Neural crest cell (in vitro differentiated cells): Measurements from ENCODE around the gene ZNF346. TPM values are rescaled to one million over a fixed set of nuclear protein-coding genes. Genes with fewer than 3 reads are reported as not detected.

ENCODE experiments used
- DNase-seq: peaks from one replicate; pipeline ENCODE4 v3.0.0; 2021; ENCODE audit warnings: low read depth, mixed read lengths, low spot score
- H3K27ac Mint-ChIP-seq: one replicate; pipeline ENCODE4 v1.8.0; 2021; ENCODE audit warnings: mild to moderate bottlenecking, mixed read lengths; ENCODE audit not compliant: unreplicated experiment
- H3K27me3 Mint-ChIP-seq: 2 replicates; pipeline ENCODE4 v1.8.0; 2021; ENCODE audit warnings: low read depth, mild to moderate bottlenecking, mixed read lengths
- H3K36me3 Mint-ChIP-seq: 2 replicates; pipeline ENCODE4 v1.8.0; 2021; ENCODE audit warnings: low read depth, mild to moderate bottlenecking, mixed read lengths
- H3K4me1 Mint-ChIP-seq: 2 replicates; pipeline ENCODE4 v1.8.0; 2021; ENCODE audit warnings: mixed read lengths
- H3K4me3 Mint-ChIP-seq: one replicate; pipeline ENCODE4 v1.8.0; 2021; ENCODE audit warnings: mild to moderate bottlenecking, mixed read lengths
- H3K9me3 Mint-ChIP-seq: 2 replicates; pipeline ENCODE4 v1.8.0; 2021; ENCODE audit warnings: mixed read lengths
- CTCF ChIP-seq: fragments of 200-600 bp; sonication (generic); conservative IDR thresholded peaks from 2 replicates; pipeline ENCODE4 v1.5.0; 2021; ENCODE audit warnings: antibody characterized with exemption, mild to moderate bottlenecking
- total RNA-seq: library from RNA; stranded (reverse); gene quantifications from 2 replicates; pipeline ENCODE4 v1.2.1, GENCODE V29; 2021

The ZNF346 gene
- total RNA-seq, 1 donor from 2014 or later, result 41.5 TPM

DNA sequence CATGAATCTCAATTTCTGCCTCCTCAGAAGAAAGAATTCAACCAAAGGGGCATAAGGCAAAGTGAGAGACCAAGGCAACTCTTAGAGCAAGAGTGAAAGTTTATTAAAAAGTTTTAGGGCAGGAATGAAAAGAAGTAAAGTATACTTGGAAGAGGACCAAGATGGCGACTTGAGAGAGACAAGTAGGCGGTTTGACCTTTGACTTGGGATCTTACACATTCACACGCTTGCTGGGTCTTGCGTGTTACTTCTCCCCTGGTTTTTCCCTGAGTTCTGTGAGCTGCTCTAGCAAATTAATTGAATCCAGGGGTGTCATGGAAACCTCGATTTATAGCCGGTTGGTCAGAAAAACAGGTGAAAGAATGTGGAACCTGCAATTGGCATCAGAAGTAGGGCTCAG is 7.0 kb downstream of the ZNF346 start:
- TF ChIP-seq CTCF, result no peak
- H3K4me1 Mint-ChIP-seq, result peaks cover 11% of the 10 kb centered on the region
- DNase-seq, result no peak
- peaks cover 21% of the 10 kb centered on the region for H3K36me3 Mint-ChIP-seq
- H3K27ac Mint-ChIP-seq, result no peak overlapping the region
- no peak overlapping the region for H3K4me3 Mint-ChIP-seq
- H3K9me3 Mint-ChIP-seq, result no peaks in the 10 kb centered on the region
- no peaks in the 10 kb centered on the region for H3K27me3 Mint-ChIP-seq

DNA sequence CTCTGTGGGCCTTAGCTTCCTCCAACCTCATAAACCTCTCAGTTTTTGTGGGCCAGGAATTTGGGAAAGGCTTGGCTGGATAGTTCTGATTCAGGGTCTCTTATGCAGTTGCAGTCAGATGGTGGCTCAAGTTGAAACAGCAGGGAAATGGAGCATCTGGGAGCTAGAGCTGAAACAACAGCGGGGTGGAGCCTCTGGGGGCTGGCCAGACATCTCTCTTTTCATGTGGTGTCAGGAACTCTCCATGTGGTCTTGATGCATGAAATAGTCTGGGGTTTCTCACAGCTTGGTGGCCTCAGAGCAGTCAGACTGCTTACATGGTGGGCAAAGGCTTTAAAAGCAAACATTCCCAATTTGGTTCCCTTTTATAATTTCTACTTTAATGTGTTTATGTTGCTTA is 13.5 kb downstream of the ZNF346 start:
- H3K36me3 Mint-ChIP-seq, result peaks cover 9% of the 10 kb centered on the region
- no peaks in the 10 kb centered on the region for H3K27me3 Mint-ChIP-seq
- peaks cover 9% of the 10 kb centered on the region for H3K4me1 Mint-ChIP-seq
- H3K9me3 Mint-ChIP-seq, result no peaks in the 10 kb centered on the region
- H3K4me3 Mint-ChIP-seq, result no peak overlapping the region
- no peak for TF ChIP-seq CTCF
- peak overlapping the region; percentile 40 for H3K27ac Mint-ChIP-seq
- DNase-seq, result no peak

- no peak overlapping the region for H3K4me3 Mint-ChIP-seq
- H3K4me1 Mint-ChIP-seq, result peaks cover 9% of the 10 kb centered on the region
- H3K9me3 Mint-ChIP-seq, result no peaks in the 10 kb centered on the region
These were observed 13.9 kb downstream of the ZNF346 start for GRCh38 chr5:177036443-177036842.

GRCh38 chr5:177036921-177037320 is 14.4 kb downstream of the ZNF346 start:
- no peak for TF ChIP-seq CTCF

More at GRCh38 chr5:177036443-177036842, 13.9 kb downstream of the ZNF346 start:
- H3K27ac Mint-ChIP-seq, result no peak overlapping the region
- no peak for TF ChIP-seq CTCF
- no peak for DNase-seq
- no peaks in the 10 kb centered on the region for H3K27me3 Mint-ChIP-seq
- peaks cover 7% of the 10 kb centered on the region for H3K36me3 Mint-ChIP-seq

DNA sequence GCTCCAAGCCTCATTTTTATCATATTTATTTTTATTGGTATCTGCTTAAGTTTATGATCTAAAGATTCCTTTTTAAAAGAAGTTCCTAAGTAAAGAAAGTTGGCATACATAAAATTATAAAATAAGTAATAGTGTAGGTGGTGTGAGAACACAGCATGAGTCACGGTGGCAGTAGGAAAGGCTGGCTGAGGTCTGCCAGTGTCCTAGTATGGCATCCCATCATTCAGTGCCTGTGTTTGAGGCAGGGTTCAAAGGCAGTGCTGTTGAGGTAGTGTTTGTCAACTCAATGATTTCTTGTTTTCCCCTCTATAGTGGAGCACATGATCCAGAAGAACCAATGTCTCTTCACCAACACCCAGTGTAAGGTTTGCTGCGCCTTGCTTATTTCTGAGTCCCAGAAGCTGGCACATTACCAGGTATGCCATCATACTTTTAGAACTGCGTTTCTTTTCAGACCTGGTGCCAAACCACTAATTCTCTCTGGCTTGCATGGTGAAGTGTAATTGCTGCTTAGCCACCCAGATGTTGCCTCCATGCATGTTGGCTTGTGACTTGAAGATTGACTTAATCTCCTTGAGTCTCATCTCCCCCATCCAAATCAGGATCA is 18.4 kb downstream of the ZNF346 start:
- DNase-seq, result no peak
- Mint-ChIP-seq H3K4me3 (no peak overlapping the region), H3K36me3 (peaks cover 6% of the 10 kb centered on the region), H3K9me3 (no peaks in the 10 kb centered on the region), H3K4me1 (peaks cover 7% of the 10 kb centered on the region), H3K27me3 (no peaks in the 10 kb centered on the region), H3K27ac (peak overlapping the region; percentile 22)
- no peak for TF ChIP-seq CTCF

More at GRCh38 chr5:177036921-177037320, 14.4 kb downstream of the ZNF346 start:
- peaks cover 9% of the 10 kb centered on the region for H3K4me1 Mint-ChIP-seq
- no peaks in the 10 kb centered on the region for H3K27me3 Mint-ChIP-seq
- H3K9me3 Mint-ChIP-seq, result no peaks in the 10 kb centered on the region
- H3K27ac Mint-ChIP-seq, result no peak overlapping the region
- peaks cover 7% of the 10 kb centered on the region for H3K36me3 Mint-ChIP-seq
- DNase-seq, result no peak
- no peak overlapping the region for H3K4me3 Mint-ChIP-seq
